SK-N-SH (cell line): Measurements from ENCODE around the gene CDH12. TPM values are rescaled to one million over a fixed set of nuclear protein-coding genes. Genes with fewer than 3 reads are reported as not detected.

Experiments
- CTCF ChIA-PET: fragments of 300-600, 350-600 bp; formaldehyde crosslinking; extraction: SDS; loops from one replicate; lab custom pipeline; 2021; lab: Yijun Ruan, JAX
- POLR2A ChIA-PET: fragments of 350-600 bp; sonication (Branson Sonifier 250); formaldehyde crosslinking; extraction: SDS; loops from one replicate; lab custom pipeline; 2020; ENCODE audit warnings: antibody characterized with exemption, inconsistent platforms; lab: Yijun Ruan, JAX
- DNase-seq: peaks from one replicate; pipeline ENCODE4 v3.0.0; 2012
- H2AFZ ChIP-seq: fragments of 200-600 bp; sonication (generic); 2 replicates; pipeline ENCODE4 v1.8.1; 2016; ENCODE audit warnings: antibody characterized with exemption, mild to moderate bottlenecking, low read depth
- H3F3A ChIP-seq: fragments of 200-600 bp; sonication (generic); replicated peaks from 2 replicates; pipeline ENCODE3; 2016; ENCODE audit warnings: antibody characterized with exemption, mild to moderate bottlenecking; ENCODE audit not compliant: insufficient read depth
- H3K27ac ChIP-seq, 2 experiments: fragments of 200-500 bp in 1 of 2; fragments of 200-600 bp in 1 of 2; sonication (Bioruptor generic) in 1 of 2; sonication (generic), shearing (Covaris generic) in 1 of 2; 2 replicates each; pipeline versions ENCODE4 v1.5.1 to v1.6.1; 2014 to 2016; ENCODE audit warnings: low read depth in 2 of 2, inconsistent platforms in 1 of 2, low read length in 1 of 2, mild to moderate bottlenecking in 1 of 2, mixed read lengths in 1 of 2
- H3K27me3 ChIP-seq: fragments of 200-600 bp; sonication (generic), shearing (Covaris generic); 2 replicates; pipeline ENCODE4 v1.6.1; 2016; ENCODE audit warnings: mixed run types; ENCODE audit not compliant: insufficient read depth
- H3K36me3 ChIP-seq, 2 experiments: fragments of 200-500 bp in 1 of 2; fragments of 200-600 bp in 1 of 2; sonication (Bioruptor generic) in 1 of 2; sonication (generic) in 1 of 2; replicated peaks in 1 of 2; 2 replicates each; pipeline versions ENCODE3 to v1.5.1; 2014 to 2016; ENCODE audit warnings: low read length in 1 of 2, mild to moderate bottlenecking in 1 of 2; ENCODE audit not compliant: insufficient read depth in 2 of 2, control insufficient read depth in 1 of 2
- H3K4me1 ChIP-seq, 2 experiments: fragments of 200-500 bp in 1 of 2; fragments of 200-600 bp in 1 of 2; sonication (Bioruptor generic) in 1 of 2; sonication (generic), shearing (Covaris generic) in 1 of 2; 2 replicates each; pipeline versions ENCODE4 v1.5.1 to v1.6.1; 2014 to 2016; ENCODE audit warnings: low read depth in 1 of 2, low read length in 1 of 2, mixed run types in 1 of 2; ENCODE audit not compliant: insufficient read depth in 2 of 2, control insufficient read depth in 1 of 2
- H3K4me2 ChIP-seq: fragments of 200-600 bp; sonication (generic), shearing (Covaris generic); 2 replicates; pipeline ENCODE4 v1.6.1; 2017; ENCODE audit warnings: mixed run types
- H3K4me3 ChIP-seq, 2 experiments: fragments of 200-500 bp in 1 of 2; fragments of 200-600 bp in 1 of 2; sonication (Bioruptor generic) in 1 of 2; sonication (generic), shearing (Covaris generic) in 1 of 2; 2 replicates each; pipeline versions ENCODE4 v1.5.1 to v1.8.1; 2014 to 2016; ENCODE audit warnings: low read depth in 2 of 2, inconsistent platforms in 1 of 2, low read length in 1 of 2, mild to moderate bottlenecking in 1 of 2, mixed read lengths in 1 of 2, moderate library complexity in 1 of 2
- H3K79me2 ChIP-seq: fragments of 200-600 bp; sonication (generic); 2 replicates; pipeline ENCODE4 v1.8.1; 2017; ENCODE audit warnings: mild to moderate bottlenecking; ENCODE audit not compliant: insufficient read depth
- H3K9ac ChIP-seq: fragments of 200-600 bp; sonication (generic); 2 replicates; pipeline ENCODE4 v1.6.1; 2017; ENCODE audit warnings: mixed run types
- H3K9me2 ChIP-seq: fragments of 200-600 bp; sonication (generic); 2 replicates; pipeline ENCODE4 v1.6.1; 2017; ENCODE audit warnings: mixed run types
- H3K9me3 ChIP-seq: fragments of 200-600 bp; sonication (generic); 2 replicates; pipeline ENCODE4 v1.6.1; 2017; ENCODE audit warnings: mixed run types, mild to moderate bottlenecking, moderate library complexity
- H4K20me1 ChIP-seq: fragments of 200-600 bp; sonication (generic); 2 replicates; pipeline ENCODE4 v1.6.1; 2017; ENCODE audit warnings: mild to moderate bottlenecking, mixed run types; ENCODE audit not compliant: insufficient read depth
- FOXM1 ChIP-seq: IDR thresholded peaks from 2 replicates; pipeline ENCODE4 v1.4.0; 2012; ENCODE audit warnings: low read depth, mild to moderate bottlenecking
- GATA2 ChIP-seq: sonication (generic); formaldehyde crosslinking; IDR thresholded peaks from 2 replicates; pipeline ENCODE4 v1.5.0; 2020; ENCODE audit warnings: mild to moderate bottlenecking, missing genetic modification reagents
- JUND ChIP-seq: IDR thresholded peaks from 2 replicates; pipeline ENCODE4 v1.4.0; 2012
- MEF2A ChIP-seq: IDR thresholded peaks from 2 replicates; pipeline ENCODE4 v1.4.0; 2012; ENCODE audit warnings: low read depth, borderline replicate concordance
- MXI1 ChIP-seq: IDR thresholded peaks from 2 replicates; pipeline ENCODE4 v1.6.1; 2012; ENCODE audit warnings: mild to moderate bottlenecking, low read depth, low read length, improper control_type of control experiment
- RAD21 ChIP-seq: IDR thresholded peaks from 2 replicates; pipeline ENCODE4 v1.6.1; 2012; ENCODE audit warnings: mild to moderate bottlenecking, low read length
- RCOR1 ChIP-seq: fragments of 150-350 bp; IDR thresholded peaks from 2 replicates; pipeline ENCODE4 v1.6.1; 2017; ENCODE audit warnings: antibody characterized with exemption, low read length
- RXRA ChIP-seq: IDR thresholded peaks from 2 replicates; pipeline ENCODE4 v1.4.0; 2012; ENCODE audit warnings: low read depth, mild to moderate bottlenecking, borderline replicate concordance
- SIN3A ChIP-seq: IDR thresholded peaks from 2 replicates; pipeline ENCODE4 v1.6.1; 2012; ENCODE audit warnings: low read depth, mild to moderate bottlenecking, low read length, moderate library complexity, borderline replicate concordance
- SMC3 ChIP-seq: IDR thresholded peaks from 2 replicates; pipeline ENCODE4 v1.6.1; 2012; ENCODE audit warnings: low read depth, low read length, improper control_type of control experiment
- whole genome bisulfite sequencing: methylation state at CpG from one replicate; pipeline ENCODE4 v1.1.6; 2017; ENCODE audit warnings: low lambda C conversion rate; 5-methylcytosine and 5-hydroxymethylcytosine counted together
- polyA plus RNA-seq, 3 experiments: library from polyadenylated mRNA; depleted of rRNA; stranded (reverse); fragments of >200 nt; gene quantifications; 2 replicates each; pipeline ENCODE4 v1.2.3, GENCODE V29; 2012
- TF ChIP-seq, protein P1 (sequence below): IDR thresholded peaks from 2 replicates; pipeline ENCODE4 v1.6.1; 2012; ENCODE audit warnings: mild to moderate bottlenecking, low read depth, low read length, moderate library complexity
- TF ChIP-seq, protein P2 (sequence below): fragments of 200-600 bp; sonication (generic); IDR thresholded peaks from 2 replicates; pipeline ENCODE4 v1.6.1; 2017; ENCODE audit warnings: antibody characterized with exemption, mild to moderate bottlenecking, moderate library complexity
- TF ChIP-seq, protein P3 (sequence below): IDR thresholded peaks from 2 replicates; pipeline ENCODE4; 2012

The CDH12 gene
- polyA plus RNA-seq, 1 of the 3 experiments (the other 2 are of a cell fraction): not detected

DNA sequence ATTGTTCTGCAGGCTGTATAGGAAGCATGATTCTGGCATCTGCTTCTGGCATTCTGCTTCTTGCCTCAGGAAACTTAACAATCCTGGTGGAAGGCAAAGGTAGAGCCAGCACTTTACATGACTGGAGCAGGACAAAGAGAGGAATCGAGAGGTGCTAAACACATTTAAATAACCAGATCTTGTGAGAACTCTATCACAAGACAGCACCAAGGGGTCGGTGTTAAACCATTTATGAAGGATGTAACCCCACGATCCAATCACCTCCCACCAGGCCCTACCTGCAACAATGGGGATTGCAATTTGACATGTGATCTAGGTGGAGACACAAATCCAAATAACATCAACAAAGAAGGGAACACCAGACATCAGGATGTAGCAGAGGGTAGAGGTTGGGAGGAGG is 221.5 kb downstream of the CDH12 start:
- Histone ChIP-seq H3K79me2 (no peaks in the 10 kb centered on the region), H2AFZ (no peak overlapping the region), H3K4me1 (no peaks in the 10 kb centered on the region), H3K9me3 (no peaks in the 10 kb centered on the region), H3F3A (no peaks in the 10 kb centered on the region), H4K20me1 (no peaks in the 10 kb centered on the region), H3K27me3 (no peaks in the 10 kb centered on the region), H3K9me2 (no peaks in the 10 kb centered on the region), H3K27ac (no peak overlapping the region), H3K36me3 (no peaks in the 10 kb centered on the region), H3K4me3 (no peak overlapping the region), H3K4me2 (no peak overlapping the region), H3K9ac (no peak overlapping the region)
- no peak for DNase-seq
- ChIA-PET POLR2A (no interaction called here), CTCF (no interaction called here)
- 0% methylated on average over 3 of the region's 3 CpGs for WGBS
- no peak for TF ChIP-seq RXRA
- TF ChIP-seq, protein P1, sequence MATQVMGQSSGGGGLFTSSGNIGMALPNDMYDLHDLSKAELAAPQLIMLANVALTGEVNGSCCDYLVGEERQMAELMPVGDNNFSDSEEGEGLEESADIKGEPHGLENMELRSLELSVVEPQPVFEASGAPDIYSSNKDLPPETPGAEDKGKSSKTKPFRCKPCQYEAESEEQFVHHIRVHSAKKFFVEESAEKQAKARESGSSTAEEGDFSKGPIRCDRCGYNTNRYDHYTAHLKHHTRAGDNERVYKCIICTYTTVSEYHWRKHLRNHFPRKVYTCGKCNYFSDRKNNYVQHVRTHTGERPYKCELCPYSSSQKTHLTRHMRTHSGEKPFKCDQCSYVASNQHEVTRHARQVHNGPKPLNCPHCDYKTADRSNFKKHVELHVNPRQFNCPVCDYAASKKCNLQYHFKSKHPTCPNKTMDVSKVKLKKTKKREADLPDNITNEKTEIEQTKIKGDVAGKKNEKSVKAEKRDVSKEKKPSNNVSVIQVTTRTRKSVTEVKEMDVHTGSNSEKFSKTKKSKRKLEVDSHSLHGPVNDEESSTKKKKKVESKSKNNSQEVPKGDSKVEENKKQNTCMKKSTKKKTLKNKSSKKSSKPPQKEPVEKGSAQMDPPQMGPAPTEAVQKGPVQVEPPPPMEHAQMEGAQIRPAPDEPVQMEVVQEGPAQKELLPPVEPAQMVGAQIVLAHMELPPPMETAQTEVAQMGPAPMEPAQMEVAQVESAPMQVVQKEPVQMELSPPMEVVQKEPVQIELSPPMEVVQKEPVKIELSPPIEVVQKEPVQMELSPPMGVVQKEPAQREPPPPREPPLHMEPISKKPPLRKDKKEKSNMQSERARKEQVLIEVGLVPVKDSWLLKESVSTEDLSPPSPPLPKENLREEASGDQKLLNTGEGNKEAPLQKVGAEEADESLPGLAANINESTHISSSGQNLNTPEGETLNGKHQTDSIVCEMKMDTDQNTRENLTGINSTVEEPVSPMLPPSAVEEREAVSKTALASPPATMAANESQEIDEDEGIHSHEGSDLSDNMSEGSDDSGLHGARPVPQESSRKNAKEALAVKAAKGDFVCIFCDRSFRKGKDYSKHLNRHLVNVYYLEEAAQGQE: no peak
- no peak for TF ChIP-seq RAD21
- no peak for TF ChIP-seq SMC3
- no peak for TF ChIP-seq MXI1
- no peak for TF ChIP-seq RCOR1
- TF ChIP-seq, protein P2, sequence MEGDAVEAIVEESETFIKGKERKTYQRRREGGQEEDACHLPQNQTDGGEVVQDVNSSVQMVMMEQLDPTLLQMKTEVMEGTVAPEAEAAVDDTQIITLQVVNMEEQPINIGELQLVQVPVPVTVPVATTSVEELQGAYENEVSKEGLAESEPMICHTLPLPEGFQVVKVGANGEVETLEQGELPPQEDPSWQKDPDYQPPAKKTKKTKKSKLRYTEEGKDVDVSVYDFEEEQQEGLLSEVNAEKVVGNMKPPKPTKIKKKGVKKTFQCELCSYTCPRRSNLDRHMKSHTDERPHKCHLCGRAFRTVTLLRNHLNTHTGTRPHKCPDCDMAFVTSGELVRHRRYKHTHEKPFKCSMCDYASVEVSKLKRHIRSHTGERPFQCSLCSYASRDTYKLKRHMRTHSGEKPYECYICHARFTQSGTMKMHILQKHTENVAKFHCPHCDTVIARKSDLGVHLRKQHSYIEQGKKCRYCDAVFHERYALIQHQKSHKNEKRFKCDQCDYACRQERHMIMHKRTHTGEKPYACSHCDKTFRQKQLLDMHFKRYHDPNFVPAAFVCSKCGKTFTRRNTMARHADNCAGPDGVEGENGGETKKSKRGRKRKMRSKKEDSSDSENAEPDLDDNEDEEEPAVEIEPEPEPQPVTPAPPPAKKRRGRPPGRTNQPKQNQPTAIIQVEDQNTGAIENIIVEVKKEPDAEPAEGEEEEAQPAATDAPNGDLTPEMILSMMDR: no peak
- no peak for TF ChIP-seq JUND
- no peak for TF ChIP-seq SIN3A
- TF ChIP-seq, protein P3, sequence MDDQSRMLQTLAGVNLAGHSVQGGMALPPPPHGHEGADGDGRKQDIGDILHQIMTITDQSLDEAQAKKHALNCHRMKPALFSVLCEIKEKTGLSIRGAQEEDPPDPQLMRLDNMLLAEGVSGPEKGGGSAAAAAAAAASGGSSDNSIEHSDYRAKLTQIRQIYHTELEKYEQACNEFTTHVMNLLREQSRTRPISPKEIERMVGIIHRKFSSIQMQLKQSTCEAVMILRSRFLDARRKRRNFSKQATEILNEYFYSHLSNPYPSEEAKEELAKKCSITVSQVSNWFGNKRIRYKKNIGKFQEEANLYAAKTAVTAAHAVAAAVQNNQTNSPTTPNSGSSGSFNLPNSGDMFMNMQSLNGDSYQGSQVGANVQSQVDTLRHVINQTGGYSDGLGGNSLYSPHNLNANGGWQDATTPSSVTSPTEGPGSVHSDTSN: no peak
- no peak for TF ChIP-seq MEF2A
- TF ChIP-seq FOXM1: no peak
- TF ChIP-seq GATA2 (CRISPR knock-in tag): no peak
